Hematopoietic multipotent progenitor cell treated with erythropoietin and hydrocortisone succinate and interleukin-3 and kit ligand, for 4 days (in vitro differentiated cells): ENCODE results near the gene CALU.

Experiments used
- DNase-seq: peaks from one replicate; pipeline ENCODE4 v3.0.0-alpha.2; 2015

Gene CALU

DNA sequence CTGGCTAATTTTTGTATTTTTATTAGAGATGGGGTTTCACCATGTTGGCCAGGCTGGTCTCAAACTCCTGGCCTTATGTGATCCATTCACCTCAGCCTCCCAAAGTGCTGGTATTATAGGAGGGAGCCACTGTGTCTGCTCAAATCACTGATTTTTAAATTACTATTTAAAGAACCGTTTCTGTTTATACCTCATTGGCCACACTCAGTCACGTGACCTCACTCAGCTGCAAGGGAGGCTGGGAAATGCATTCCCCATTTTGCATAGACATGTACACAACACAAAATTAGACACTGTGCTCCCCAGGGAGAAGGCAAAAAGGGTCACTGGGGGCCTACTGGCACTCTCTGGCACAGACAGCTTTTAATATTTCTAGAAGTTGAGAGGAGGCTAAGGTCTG, 13.6 kb upstream of the CALU start:
- no peak for DNase-seq

DNA sequence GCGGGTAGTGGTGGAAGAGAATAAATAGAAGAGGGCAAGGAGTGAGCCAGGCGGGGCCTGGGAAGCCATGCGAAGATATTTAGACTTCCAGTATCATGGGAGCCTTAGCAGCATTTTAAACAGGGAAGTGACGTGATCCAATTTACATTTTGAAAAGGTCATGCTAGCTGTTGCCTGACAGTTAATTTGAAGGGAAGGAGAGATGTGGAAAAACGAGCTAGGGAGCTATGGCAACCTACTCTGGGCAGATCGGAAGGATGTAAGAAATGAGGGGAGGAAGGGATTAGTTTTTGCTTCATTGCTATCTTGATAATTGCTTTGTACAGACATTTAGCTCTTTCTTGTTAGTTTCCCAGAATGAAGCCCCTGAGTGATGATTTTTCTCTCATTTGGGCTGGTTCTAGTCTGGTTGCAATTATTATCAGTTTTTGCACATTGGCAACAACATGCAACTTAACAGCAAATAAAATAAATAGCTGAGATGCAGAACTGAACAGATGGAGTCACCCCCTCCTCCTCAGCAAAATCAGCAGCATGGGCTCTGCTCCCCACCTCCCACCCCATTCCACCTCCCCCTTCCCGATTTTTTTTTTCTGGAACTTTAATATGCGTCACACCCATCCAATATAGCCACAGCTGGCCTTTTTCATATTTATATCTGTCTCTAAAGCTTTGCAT, 13.0 kb upstream of the CALU start:
- DNase-seq: no peak

DNA sequence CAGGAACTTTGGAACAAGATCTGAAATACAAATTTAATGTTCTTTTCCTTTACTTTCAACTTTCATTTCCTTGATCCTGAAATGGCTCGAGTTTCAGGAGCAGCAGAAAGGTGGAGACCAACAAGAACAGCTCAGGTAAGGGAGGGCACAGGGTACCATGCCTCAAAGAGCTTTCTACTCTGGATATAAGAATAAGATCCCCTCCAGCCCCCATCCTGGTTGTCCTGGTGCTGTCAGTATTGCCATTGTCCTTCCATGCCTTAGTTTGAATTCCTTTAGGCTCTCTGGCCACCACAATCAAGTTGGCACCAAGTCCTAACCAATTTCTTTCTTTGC, 12.5 kb upstream of the CALU start:
- DNase-seq: no peak

DNA sequence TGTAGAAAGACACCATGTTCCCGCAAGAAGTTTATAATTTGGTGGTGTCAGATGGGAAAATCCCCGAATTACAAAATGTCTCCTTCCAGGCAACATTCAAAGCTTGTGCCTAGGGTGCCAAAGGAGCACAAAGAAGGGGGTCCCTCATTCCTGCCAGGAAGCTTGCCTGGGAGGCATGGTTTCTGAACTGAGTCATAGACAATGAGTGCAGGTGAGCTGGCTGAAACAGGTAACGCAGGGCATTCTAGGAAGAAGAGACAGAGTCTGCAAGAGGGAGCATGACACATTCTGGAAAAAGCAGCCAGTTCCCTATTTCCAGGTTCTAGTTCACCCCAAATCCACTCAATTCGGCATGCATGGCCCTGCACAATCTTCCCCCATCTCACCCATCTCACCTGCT, 11.9 kb upstream of the CALU start:
- no peak for DNase-seq

DNA sequence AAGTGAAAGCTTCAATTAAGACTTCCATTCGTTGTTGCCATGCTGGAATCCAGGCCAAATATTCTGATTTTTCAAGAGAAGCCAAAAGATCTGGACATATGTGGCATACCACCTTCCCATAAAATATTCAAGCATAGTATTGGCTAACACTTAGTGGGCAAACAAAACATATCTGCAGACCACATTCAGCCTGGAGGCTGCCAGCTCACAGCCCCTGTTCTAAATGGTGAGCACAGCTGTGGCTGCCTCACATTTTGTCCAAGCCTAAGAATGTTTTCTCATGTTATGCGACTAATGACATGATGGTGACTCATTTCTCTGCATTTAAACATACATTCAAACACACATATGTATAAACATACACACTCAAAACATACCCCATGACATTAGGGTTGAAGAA, 10.6 kb upstream of the CALU start:
- no peak for DNase-seq

DNA sequence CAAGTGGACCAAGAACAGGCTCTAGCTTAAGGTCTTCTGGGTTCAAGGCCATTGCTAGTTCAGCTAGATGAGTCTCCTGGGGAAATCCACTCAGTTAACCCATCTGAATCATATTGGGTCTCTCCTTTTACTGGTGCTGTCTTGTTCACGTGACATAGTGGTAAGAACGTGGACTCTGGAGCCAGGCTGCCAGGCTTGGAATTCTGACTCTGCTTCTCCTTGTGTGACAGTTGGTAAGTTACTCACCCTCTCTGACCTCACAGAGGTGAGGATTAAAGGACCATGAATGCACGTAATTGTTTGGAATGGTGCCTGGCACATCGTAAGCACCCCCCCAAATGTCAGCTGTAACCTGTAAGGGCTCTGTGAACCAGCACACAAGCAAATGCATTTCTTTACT, 9.7 kb upstream of the CALU start:
- DNase-seq: no peak

DNA sequence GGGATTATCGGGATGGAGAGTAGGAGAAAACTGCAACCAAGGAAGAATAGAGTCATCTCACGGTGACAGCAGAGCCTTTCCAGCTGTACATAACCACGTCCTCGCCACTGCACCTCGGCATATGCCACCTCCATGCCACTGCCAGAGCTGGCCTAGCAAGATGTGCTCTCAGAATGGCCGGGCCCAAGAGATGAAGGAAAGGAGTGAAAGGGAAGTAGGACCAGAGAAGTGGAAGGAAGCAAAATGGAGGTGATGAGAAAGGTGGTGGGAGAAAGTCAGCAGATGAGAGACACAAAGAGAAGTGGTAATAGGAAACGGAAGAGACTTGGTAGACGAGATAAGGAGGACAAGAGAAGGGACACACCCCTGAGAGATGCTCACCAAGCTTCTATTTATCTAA, 8.0 kb upstream of the CALU start:
- peak; percentile 61 for DNase-seq

DNA sequence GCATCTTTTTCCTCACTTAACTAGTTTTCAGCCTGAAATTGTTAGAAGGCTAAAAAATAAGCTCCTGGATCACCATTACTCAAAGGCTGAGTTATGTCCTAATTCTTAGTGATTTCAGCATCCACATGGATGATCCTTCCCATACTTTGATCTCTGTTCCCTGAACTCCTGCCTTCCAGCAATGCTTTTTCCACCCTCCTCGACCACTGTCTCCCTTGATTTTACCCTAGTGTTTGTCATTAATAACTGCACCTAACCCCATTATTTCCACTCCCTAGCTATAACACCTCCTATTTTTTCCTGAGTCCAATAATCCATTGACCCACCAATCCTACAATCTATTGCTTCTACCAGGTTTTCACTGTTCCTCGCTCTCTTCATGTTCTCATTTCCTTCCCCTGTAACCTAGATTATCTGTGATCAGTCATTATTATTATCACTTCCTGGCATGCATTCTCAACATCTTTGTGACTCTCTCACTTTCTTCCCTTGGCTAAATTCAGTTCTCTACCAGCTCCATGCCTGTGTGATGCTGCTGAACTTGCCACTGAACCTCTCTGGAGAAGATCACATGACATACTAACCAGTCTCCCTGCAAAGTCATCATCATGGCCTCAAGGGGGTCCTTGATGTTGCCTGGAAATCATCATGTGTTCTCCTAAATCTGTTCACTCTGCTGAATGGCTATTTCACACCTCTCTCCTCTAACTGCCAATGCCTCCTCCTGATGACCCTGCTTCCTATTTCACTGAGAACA, 6.5 kb upstream of the CALU start:
- DNase-seq: peak; percentile 32

DNA sequence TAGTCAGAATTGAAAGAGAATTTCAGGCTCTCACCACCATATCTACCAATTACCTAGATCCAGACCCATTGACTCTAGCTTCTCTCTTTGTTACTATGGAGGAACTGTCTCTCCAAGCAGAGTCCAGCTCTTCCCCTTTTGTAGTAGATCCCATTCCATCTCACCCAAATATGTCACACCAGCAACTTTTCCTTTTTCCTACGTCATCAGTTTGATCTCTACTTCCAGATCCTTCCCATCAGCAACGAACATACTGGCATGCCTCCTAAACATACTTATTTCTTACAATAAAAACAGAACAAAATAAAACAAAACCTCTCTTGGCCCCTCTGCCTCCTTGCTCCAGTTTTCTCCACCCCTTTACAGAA, 5.9 kb upstream of the CALU start:
- no peak for DNase-seq

DNA sequence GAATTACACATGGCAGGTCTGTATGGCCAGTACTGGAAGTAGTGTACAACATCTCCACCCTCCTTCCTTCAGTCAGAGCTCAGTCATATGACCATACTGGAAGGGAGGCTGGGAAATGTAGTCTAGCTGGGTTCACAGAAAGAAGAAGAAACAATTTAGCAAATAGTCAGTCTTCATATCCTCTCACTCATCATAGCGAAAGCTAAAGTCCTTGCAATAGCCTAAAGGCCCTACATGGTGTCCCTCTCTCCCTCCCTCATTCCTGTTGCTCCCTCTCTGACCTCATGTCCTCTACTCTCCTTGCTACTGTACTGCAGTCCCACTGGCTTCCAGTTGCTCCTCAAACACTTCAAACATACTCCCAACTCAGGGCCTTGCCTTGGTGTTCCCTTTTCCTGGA, 4.3 kb upstream of the CALU start:
- DNase-seq: peak; percentile 35

DNA sequence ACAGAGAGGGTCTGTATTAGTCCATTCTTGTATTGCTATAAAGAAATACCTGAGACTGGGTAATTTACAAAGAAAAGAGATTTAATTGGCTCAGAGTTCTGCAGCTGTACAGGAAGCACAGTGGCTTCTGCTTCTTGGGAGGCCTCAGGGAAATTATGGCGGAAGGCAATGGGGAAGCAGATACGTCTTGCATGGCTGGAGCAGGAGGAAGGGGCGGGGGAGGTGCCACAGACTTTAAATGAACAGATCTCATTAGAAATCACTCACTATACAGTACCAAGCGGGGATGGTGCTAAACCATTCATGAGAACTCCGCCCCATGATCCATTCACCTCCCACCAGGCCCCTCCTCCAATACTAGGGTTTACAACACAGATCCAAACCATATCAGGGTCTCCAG, 3.7 kb upstream of the CALU start:
- DNase-seq: peak; percentile 51

DNA sequence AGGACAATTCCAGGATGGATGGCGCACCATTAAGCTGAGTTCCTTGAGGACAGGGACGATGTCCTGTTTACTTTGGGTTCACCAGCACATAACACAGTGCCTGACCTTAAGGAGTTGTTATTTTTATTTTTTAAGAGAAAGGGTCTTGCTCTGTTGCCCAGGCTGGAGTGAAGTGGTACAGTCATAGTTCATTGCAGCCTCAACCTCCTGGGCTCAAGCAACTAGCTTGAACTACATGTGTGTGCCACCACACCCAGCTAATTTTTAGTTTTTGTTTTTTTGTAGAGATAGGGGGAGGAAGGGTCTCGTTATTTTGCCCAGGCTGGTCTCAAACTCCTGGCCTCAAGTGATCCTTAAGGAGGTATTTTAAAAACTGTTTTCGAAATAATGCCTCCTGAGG, 1.7 kb upstream of the CALU start:
- DNase-seq: no peak

DNA sequence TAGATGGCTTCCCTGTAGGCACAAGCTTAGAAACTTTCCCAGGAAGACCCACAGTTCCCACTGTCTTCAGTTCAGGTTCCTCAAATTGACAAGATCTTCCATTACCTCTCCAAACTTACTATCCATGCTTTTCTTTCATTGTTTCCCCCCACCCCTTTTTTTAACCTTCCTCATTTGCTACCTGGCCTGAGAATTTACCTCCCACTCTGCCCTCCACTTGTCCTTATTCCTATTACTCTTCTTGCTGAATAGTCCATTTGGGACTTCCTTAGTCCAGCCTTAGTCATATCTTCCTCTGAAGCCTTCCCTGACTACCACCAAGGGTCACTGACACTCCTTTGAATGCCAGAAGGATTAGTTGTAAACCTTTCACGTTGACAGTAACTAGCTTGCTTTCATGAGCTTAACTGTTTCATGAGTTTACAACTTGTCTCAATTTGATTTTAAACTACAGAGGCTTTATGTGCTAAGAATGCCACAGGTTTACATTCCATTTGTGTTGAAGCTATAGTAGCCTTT, 1.2 kb upstream of the CALU start:
- DNase-seq: no peak

DNA sequence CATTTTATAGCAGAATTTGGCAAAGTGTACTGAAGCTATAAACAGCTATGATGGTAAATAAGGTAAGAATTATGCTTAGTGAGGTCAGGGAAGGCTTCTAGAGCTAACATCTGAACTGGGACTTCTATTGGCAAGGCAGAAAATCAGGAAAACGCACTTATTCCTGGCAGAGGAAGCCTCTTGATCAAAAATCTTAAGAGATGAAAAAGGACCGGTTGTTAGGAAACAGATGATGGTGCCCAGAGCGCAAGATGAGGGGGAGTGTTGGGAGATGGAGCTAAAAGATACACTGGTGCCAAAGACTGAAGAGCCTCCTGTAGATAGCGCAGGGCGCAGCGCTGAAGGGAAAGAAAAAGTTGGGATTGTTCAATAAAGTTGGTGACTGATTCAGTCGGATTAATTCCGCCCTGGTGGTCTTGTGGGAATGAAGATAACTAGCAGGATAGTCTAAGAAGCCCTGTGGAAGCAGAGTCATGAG, 550 bp upstream of the CALU start:
- DNase-seq: no peak

DNA sequence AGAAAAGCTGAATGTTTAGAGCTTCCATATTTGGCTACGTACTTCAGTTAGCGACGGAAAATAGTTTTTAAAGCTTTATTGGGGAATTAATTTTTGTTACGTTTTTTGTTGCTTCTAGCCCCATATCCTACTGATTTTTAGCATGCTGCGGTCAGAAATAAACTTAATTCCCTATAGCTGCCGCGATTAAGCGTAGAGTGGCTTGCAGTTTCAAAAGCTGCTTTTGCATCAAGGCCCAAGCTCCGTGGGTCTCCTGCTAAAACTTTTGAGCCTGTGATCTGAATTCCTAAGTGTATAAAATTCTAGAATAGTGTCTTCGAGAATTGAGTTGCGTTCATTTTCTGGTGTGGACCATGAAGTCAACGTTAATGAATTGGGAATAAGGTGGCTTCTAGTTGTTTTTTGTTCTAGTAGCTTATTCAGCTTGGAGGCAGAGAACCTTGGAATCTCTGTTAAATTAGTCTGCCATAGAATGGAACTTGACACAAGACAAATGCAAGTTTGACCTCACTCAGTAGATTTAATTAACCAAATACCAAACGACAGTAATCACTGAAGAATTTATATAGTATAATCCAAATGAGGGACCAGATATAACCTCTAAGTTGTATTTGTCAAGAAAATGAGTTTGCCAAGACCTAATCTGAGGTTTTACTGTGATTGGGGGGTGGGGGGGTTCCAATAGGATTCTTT, 977 bp downstream of the CALU start:
- DNase-seq: no peak

DNA sequence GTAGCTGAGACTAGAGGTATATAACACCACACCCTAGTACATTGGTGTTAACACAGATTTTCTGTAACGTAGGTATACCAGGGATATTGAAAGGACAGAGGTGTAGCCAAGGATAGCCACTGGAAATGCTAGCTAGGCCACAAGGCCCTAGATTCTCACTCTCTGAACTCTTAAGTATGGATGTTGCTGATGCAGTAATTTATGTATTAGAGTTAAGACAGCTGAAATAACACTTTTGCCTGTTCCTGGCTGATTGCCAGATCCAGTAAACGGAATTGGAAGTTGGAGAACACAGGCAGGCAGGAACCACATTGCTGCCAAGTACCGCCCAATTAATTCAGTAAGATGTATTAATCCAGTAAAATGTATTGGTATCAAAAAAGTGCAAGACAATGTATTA, 1.8 kb downstream of the CALU start:
- no peak for DNase-seq

DNA sequence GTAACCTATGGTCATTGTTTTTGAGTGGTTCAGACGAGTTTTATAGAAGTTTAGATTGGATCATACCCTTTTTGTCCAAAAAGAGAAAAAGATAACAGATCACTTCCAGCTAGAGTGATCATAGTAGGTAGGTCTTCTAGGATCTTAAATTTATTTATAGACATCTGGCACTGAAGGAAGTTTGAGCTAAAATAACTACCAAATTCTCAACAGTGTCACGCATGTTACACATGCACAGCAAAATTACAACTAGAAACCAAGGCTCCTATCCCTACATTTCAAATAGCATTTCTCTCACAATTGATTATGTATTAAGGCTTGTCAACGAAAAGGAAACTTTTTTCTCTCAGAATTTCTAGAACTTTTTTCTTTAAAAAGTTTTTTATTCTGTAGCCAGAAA, 2.3 kb downstream of the CALU start:
- DNase-seq: no peak

DNA sequence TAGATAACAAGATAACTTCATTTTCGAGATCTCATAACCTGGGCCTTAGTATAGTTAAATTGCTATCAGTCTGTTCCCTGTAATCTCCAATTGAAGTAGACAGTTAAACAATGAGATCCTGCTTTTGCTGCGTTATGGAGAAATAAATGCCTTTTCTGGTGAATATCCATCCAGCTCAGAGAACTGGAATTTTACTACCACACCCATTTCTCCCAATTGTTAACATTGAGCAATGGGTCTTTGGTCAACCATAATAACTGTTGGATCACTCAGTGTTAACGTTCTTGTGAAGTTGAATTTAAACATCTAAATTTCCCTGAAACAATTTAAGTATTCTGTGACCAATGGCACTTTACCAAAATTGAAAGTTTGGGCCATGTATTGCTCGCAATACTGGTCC, 3.0 kb downstream of the CALU start:
- no peak for DNase-seq

DNA sequence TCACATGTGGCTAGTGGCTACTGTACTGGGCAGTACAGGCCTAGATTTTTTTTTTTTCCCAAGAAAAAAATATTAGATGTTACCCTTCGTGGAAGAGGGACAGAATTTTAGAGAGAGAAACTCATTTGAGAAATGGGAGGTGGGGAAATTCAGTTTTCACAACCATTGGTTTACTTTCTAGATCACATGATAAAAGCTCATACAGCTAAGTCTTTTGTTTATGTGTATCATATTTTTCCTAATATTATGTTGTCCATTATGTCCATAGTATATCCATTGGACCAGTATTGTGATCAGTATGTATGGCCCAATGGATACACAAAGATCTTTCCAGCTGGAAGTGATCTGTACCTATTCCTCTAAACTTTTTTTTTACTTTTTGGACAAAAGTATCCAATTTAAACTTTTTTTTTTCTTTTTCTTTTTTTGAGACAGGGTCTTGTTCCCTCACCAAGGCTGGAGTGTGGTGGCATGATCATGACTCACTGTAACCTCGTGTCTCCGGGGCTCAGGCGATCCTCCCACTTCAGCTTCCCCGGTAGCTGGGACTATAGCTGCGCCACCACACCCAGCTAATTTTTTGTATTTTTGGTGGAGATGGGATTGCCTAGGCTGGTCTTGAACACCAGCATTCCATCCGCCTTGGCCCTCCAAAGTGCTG, 4.1 kb downstream of the CALU start:
- no peak for DNase-seq

DNA sequence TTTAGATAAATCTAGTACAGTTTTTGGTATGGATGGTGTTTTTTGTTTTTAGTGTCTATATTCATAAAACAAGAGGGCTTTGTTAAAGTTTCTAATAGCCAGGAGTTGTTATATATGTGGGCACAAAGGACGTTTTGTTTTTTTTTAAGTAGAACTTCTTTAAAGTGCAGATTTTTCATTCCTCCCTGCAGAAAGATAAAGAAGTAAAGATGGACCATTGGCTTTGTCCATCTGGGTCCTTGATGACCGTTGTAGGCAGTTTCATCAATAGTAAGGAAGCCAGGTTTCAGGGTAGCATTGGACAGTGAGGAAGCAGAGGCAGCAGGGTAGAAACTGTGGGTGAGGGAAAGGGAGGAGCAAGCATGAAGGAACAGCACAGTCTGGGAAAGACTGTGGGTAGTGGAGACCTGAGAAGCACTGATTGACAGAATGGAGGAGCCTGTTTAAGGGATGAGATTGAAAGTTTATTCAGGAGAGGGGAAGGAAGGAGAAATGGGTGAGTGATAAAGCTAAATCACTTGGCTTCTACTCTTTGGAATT, 5.3 kb downstream of the CALU start:
- no peak for DNase-seq

DNA sequence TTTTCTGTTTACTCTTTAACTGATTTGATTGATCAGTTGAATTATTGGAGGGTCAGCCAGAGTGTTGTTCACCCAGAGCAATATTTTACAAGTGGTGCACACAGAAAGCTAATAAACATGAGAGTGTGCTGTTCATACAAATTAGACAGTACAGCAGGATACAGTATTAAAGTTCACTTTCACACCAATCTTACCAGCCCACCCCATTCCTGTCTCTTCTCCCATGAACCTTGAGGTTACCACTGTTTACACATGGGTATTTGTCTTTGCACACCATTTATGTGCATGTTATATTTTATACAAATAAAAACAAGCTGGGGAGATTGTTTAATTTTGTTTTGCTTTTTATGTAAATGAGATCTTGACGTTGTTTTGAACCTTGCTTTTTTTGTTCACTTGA, 6.5 kb downstream of the CALU start:
- no peak for DNase-seq

DNA sequence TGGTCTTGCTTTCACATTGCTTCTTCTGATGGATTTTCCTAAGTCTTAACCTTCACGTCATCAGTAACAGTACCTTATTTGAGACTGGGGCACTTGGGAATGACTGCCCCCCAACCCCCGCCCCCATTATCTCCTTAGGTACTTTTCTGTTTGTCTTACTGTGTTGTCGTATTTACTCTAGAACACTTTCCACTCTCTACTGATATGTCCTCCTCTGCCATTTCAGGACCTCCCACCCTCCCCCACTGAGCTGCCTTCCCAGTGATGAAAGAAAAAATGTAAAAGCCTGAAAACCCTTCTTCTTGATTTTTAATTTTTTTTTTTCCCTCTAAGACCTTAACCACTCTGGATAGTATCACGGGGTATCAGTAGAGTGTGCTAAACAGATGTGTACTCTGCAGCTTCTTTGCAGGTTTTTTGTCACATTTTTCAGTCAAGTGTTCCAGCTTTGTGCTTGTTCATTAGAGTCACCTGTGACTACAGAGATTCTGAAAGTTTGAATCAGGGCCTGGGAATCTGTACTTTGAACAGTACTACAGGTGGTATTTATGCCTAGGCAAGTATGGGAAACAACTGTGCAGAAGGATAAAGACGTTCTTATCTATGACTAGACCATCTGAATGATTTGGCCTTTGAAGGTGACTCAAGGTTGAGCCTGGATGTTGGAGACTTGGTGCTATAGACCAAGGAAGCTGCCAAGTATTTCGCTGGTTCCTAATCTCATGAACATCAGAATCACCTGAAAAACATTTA, 8.3 kb downstream of the CALU start:
- DNase-seq: no peak

DNA sequence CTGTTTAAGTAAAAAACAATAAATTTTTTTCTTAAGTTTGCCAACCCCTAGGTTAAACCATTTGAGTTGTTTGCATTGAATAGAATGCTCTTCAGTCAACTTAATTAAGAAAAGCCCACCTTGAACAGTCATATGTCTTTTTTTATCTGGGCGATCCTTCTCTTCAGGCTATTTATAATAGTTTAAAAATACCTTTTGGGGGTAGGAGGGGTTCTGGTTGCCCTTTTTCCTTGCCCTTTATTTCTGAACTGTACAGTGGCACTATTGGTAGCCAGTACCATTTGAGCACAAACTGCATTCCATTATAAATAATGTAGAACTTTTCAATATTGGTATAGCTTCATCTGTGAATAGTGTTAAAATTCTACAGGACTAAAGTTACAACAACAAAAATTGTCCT, 13.1 kb downstream of the CALU start:
- DNase-seq: no peak
